Stomach smooth muscle (tissue), 2 donors: Measurements from ENCODE around the gene CCDC27.

Experiments used
- H3K27ac ChIP-seq: one replicate; pipeline ENCODE4 v1.7.0; 2013; ENCODE audit warnings: mild to moderate bottlenecking, low read length, inconsistent platforms
- H3K27me3 ChIP-seq, 2 donors: one replicate each; pipeline ENCODE4 v1.7.0; 2013; ENCODE audit warnings: low read length in 2 of 2; ENCODE audit not compliant: insufficient read depth in 2 of 2, control insufficient read depth in 1 of 2
- H3K36me3 ChIP-seq, 2 donors: one replicate each; pipeline ENCODE4 v1.7.0; 2013; ENCODE audit warnings: low read length in 2 of 2; ENCODE audit not compliant: control insufficient read depth in 2 of 2, insufficient read depth in 2 of 2
- H3K4me1 ChIP-seq: one replicate; pipeline ENCODE4 v1.7.0; 2013; ENCODE audit warnings: low read length; ENCODE audit not compliant: control insufficient read depth, insufficient read depth
- H3K4me3 ChIP-seq, 2 donors: one replicate each; pipeline ENCODE4 v1.7.0; 2013; ENCODE audit warnings: low read length in 2 of 2
- H3K9ac ChIP-seq, 2 donors: one replicate each; pipeline ENCODE4 v1.7.0; 2013; ENCODE audit warnings: low read length in 2 of 2, mild to moderate bottlenecking in 1 of 2
- H3K9me3 ChIP-seq, 2 donors: one replicate each; pipeline ENCODE4 v1.7.0; 2013; ENCODE audit warnings: low read length in 2 of 2; ENCODE audit not compliant: control insufficient read depth in 2 of 2
- donor health status: healthy.
- donor health status: Pancreatic carcinoma.

CCDC27 gene

GRCh38 chr1:3819771-3820200, 67.5 kb downstream of the CCDC27 start:
- no peak overlapping the region for H3K9ac ChIP-seq
- no peaks in the 10 kb centered on the region for H3K4me1 ChIP-seq
- peaks cover 39 to 59% of the 10 kb centered on the region in 2 donors for H3K36me3 ChIP-seq
- no peak overlapping the region for H3K4me3 ChIP-seq
- H3K27me3 ChIP-seq: no peaks in the 10 kb centered on the region
- H3K9me3 ChIP-seq: no peaks in the 10 kb centered on the region
- H3K27ac ChIP-seq: no peak overlapping the region

GRCh38 chr1:3820316-3820715, 68.1 kb downstream of the CCDC27 start:
- H3K27ac ChIP-seq: no peak overlapping the region
- H3K36me3 ChIP-seq: peaks cover 37 to 56% of the 10 kb centered on the region in 2 donors

GRCh38 chr1:3821004-3821403, 68.8 kb downstream of the CCDC27 start:
- H3K27ac ChIP-seq: no peak overlapping the region
- H3K36me3 ChIP-seq: peaks cover 41 to 57% of the 10 kb centered on the region in 2 donors
- no peaks in the 10 kb centered on the region for H3K27me3 ChIP-seq
- no peaks in the 10 kb centered on the region for H3K4me1 ChIP-seq
- H3K9me3 ChIP-seq: no peaks in the 10 kb centered on the region
- H3K4me3 ChIP-seq: no peak overlapping the region
- H3K9ac ChIP-seq: no peak overlapping the region

More at GRCh38 chr1:3820316-3820715, 68.1 kb downstream of the CCDC27 start:
- Histone ChIP-seq H3K27me3 (no peaks in the 10 kb centered on the region), H3K9me3 (no peaks in the 10 kb centered on the region), H3K4me3 (no peak overlapping the region), H3K4me1 (no peaks in the 10 kb centered on the region), H3K9ac (no peak overlapping the region)
